HuH-7.5 (cell line): ENCODE results near the gene WWOX.

ENCODE experiments used
- DNase-seq: peaks from one replicate; pipeline ENCODE4 v3.0.0; 2011; ENCODE audit warnings: low spot score

The WWOX gene

GRCh38 chr16:78274771-78275170 is 175.3 kb downstream of the WWOX start:
- DNase-seq: no peak

DNA sequence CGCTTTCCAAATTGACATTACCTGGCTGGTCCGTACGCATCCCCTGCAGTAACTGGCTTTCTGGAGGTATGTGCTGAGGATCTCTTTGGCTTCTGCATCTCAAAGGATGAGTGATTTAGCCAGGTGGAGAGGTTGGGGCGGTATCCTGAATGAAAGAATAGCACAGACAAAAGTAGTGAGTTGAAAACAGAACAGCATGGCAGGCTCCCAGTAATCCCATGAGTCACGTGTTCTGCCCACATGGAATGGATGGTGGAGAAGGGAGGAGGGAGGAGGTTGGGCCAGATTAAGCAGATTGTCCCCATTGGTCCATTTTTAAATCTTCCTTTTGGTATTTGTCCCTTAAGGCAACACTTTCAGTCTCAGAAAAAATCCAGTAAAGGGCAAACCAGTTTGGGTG is 176.0 kb downstream of the WWOX start:
- no peak for DNase-seq

DNA sequence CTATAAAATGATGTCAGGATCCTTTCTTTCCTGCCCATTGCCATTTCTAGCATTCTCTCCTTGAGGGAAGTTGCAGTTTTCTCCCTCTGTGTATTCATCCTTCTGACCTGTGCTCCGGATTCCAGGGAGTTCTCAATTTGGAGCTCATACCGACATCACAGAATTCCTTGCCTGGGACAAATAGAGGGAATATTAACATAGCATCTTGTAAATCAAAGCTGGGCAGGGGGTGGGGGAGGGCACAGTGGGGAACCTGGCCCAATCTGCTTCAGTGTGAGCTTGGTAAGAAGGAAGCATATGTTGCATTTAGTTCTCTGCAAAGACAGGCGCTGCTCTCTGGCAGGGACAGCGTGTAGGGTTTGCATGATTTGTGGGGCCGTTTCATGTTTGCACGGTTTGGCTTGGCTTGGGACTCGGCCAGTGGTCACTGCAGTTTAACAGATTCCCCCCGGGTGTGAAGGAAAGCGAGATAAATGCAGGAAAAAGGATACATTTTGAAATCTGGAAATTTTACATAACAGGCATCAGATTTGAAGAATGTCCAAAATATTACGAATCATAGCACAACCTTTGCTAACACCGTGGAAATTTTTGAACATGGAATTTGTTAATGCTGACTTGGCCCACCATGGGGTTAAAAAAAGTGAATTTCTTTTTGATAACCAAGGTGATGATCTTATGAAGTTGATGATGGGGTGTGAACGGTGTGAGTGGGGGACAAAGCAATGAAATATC is 178.0 kb downstream of the WWOX start:
- no peak for DNase-seq

- DNase-seq: no peak
Observed at GRCh38 chr16:78278056-78278450, 178.6 kb downstream of the WWOX start.

- DNase-seq: no peak
Observed at GRCh38 chr16:78281115-78281514, 181.7 kb downstream of the WWOX start.

- no peak for DNase-seq
Observed at GRCh38 chr16:78283548-78284251, 184.2 kb downstream of the WWOX start.

DNA sequence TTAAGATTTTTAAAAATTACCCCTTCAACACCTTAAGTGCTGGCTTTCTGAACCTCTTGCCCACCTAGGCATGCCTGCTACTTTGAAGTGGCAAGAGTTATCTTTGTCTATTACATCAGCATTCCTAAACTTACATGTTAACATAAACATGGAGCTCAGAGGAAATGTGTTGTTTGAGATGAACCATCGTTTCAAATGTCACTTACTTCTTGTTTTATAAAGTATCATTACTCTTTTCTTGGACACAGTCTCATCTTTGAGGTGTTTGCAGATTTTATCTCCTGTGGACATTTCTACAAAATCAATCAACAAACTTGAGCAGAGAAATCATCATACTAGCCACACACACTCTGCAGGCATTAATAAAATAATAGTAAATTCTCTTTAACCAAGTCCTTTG is 184.9 kb downstream of the WWOX start:
- no peak for DNase-seq

GRCh38 chr16:78284957-78285434 is 185.5 kb downstream of the WWOX start:
- peak; percentile 32 for DNase-seq

DNA sequence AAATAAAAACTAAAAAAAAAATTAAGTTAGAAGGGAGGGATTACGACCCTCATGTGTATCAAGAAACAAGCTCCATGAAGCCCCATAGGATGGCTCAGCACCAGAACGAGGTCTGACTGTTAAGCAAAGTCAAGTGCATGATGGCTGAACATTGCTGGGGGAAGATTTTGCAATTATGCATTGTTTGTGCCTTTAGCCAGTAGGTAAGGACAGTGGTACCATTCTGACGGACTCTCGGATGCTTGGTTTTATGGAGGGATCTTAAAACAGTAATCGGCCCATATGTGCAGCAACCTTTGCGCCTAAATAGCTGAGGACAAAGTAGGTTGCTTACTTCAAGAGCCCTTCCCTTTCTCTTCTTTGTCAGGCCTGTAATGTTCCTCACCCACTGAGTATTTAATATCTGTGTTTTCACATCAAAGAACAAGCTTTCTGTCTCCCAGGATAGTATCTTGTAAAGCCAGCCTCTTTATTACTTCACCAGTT is 186.0 kb downstream of the WWOX start:
- no peak for DNase-seq

DNA sequence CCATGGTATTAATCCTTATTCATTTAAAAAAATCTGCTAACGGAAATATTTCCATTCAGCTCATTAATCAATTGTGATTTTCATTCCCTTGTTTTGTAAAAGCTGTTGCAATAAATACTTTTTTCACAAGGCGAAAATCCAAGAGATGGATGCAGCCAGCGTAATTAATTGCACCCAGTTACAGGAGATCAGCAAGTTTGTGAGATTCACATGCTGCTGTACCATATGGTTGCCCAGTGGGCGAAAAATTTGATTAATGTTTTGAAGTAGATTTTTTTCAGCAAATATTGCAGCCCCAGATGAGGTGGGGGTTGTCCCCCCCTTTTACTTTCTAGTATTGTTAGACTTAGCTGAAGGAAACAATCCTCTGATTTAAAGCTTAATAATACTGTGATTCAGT is 186.6 kb downstream of the WWOX start:
- DNase-seq: no peak

GRCh38 chr16:78288888-78289287 is 189.4 kb downstream of the WWOX start:
- DNase-seq: no peak

DNA sequence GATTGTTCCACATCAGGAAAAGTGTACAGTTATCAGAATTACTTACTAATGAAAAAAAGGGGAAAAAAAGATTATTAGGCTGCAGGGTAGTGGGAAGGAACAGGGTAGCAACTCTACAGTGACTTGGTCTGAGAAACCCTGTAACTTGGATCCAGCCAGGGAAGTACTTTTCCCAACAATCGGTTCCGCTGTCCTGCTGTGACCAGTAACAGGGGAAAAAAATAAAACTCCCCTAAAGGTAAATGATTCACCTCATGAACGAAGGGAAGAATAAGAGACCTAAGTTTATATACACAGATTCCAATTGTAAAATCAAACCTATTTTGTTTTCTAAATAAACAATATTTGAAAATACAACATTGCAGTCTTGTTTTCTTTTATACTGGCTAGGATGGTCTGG is 189.9 kb downstream of the WWOX start:
- no peak for DNase-seq

GRCh38 chr16:78289844-78290277 is 190.4 kb downstream of the WWOX start:
- DNase-seq: no peak

DNA sequence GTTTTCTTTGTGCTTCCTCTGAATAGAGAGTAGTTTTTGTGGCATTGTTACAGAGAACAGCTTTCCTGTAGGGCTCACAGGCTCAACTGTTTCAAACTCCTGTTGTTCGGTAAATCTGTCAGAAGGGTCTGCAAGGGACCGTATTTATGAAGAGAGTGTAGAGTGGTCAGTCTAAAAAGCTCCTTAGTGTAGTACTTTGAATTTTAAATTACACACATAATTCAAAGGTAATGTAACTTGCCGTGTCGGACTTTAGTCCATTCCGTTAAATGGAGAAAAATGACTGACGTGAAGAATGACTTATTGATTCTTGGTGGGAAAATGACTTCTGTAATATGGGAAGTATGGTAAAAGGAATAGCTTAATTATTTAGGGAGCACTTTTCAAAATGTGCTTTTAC is 190.9 kb downstream of the WWOX start:
- no peak for DNase-seq

DNA sequence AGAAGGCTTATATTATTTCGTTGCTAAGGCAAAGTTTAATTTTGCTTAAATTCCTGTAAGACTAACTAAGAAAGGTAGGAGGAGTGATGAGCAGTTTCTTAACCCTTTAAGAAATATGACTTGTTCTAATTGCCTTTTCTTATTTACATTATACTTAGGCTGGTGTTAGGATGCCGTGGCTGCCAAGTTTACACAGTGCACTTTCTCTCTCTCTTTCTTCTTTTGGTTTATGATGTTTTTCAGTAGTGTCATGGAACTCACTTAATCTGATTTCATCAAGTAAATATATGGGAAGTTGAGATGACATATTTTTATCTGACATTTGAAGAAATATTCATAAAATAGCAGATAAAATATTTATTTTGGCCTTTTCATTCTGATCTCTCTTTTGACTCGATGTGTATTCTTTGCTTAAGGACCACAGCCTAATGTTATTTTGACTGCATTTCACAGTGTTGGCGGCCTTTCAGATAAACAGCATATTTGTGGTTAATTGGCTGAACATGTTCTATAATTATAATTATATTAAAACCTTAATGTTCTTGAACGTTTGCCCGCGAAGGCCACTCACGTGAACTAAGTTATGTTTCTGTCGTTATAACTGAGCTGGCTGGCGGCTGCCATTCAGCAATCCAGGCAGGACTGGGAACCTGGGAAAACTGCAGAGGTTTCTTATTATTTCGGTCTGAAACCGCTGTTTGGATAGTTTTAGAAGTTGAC is 191.6 kb downstream of the WWOX start:
- no peak for DNase-seq

- no peak for DNase-seq
Observed at GRCh38 chr16:78291604-78292003, 192.2 kb downstream of the WWOX start.

GRCh38 chr16:78292086-78292843 is 192.8 kb downstream of the WWOX start:
- DNase-seq: no peak

- peak; percentile 46 for DNase-seq
Observed at GRCh38 chr16:78292844-78293380, 193.5 kb downstream of the WWOX start.

DNA sequence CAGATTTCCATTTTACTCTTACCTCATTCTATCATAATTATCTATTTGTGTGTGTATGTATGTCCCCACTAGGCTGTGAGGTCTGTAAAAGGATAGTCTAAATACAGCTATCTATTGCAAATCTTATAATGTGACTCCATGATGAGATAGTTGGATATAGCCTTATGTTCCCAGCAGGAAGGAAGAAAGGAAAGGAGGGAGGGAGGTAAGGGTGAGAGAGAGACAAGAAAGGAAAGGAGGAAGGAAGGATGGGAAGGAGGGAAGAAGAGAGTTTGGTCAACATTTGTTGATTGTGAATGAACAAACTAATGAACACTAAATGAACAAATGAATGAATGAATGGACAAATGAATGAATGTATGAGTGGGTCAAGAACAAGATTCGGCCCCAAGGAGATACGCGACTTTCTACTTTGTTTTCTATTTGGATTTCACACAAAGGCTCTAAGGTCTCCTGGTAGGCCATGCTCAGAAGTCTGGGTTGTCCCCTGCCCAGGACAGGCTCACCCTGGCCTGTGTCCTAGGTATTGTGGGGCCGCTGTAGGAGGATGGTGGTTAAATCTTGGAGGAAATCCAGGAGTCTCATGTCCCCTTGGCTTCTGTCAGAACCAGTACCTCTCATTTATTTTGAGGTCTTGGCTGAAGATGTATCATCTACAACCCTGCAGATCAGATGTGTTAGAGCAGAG is 195.2 kb downstream of the WWOX start:
- no peak for DNase-seq

DNA sequence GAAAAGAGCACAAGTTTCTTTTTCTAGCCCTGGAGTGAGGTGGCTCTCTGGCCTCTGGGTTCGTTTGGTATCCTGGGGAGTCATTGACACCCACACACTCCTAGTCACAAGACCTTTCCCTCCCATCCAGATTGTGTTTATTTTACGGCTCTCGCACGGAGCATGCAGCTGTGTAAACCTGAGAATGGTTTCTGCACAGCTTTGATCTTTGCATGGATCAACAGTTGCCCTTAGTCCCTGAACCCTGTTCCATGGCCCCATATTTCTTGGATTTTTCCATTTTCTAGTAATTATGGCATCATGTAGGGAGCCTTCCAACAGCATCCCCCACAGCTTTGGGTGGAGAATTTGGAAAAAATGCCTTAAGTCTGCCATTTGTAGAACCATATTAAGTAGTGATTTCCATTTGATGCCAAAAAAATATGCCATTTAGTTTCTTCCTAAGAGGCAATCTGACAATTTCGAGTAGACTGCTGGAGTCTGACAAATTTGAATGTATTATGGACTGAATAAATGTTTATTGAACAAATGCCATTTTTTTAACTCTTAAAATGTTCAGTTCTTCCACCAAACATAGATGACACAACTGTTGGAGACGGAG is 197.7 kb downstream of the WWOX start:
- no peak for DNase-seq

DNA sequence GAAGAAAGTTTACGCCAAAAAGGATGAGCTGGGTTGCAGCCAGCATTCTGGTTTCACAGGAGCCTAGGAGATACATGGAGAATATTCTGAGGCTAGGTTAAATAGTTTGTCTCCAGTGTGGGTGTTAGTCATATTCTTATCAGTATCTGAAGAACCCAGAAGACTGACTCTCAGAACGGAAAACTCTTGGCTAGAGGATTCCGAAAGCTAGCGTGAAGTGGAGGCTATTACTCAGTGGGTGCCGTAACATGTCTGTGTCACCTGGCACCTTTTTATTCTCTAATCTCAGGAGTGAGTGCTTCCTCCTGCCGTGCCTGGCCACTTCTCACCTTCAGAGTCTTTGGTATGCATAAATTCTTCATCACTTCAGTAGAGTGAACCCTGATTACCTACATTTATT is 199.5 kb downstream of the WWOX start:
- no peak for DNase-seq
